HCT116 (cell line): ENCODE data around the gene TFB1M. TPM values are rescaled to one million over a fixed set of nuclear protein-coding genes. Genes with fewer than 3 reads are reported as not detected.

Experiments used
- ATAC-seq: fragments of 200-7000 bp; cut with Tn5 transposase; 2 replicates; pipeline ENCODE4 v1.9.1; 2020; ENCODE audit warnings: mild to moderate bottlenecking, moderate library complexity
- BruUV-seq: library from RNA; stranded (reverse); fragments of 400-500 nt; replicated peaks from 2 replicates; lab custom pipeline; 2021; lab: Mats Ljungman, UMichigan
- CTCF ChIA-PET: fragments of 300-600 bp; sonication (Branson Sonifier 250); formaldehyde crosslinking; loops from one replicate; lab custom pipeline; 2021; ENCODE audit warnings: antibody characterized with exemption; lab: Charles Lee
- POLR2A ChIA-PET: fragments of 300-600, 350-600 bp; sonication (Branson Sonifier 250); formaldehyde crosslinking; loops from one replicate; lab custom pipeline; 2021; ENCODE audit warnings: antibody characterized with exemption; lab: Charles Lee
- RAD21 ChIA-PET, 2 experiments: fragments of 300-600 bp; sonication (Branson Sonifier 250); formaldehyde crosslinking; loops; one replicate each; lab custom pipeline; 2023; ENCODE audit warnings: low total read pairs in 2 of 2; ENCODE audit not compliant: uncharacterized antibody in 2 of 2, unreplicated experiment in 2 of 2, low non-redundant PET in 1 of 2; lab: Charles Lee
- DNase-seq: peaks from one replicate; pipeline ENCODE4 v3.0.0-alpha.2; 2010; ENCODE audit warnings: low read depth, low spot score
- H2AFZ ChIP-seq: fragments of 200-600 bp; shearing (Covaris generic), sonication (generic); 2 replicates; pipeline ENCODE4 v1.6.1; 2017; ENCODE audit warnings: low read depth, mixed run types, mixed read lengths, antibody characterized with exemption, low read length; ENCODE audit not compliant: poor library complexity, severe bottlenecking
- H3K27ac ChIP-seq: 2 replicates; pipeline ENCODE4 v1.5.1; 2012; ENCODE audit warnings: low read depth, low read length
- H3K27me3 ChIP-seq: fragments of 200-600 bp; sonication (generic); 2 replicates; pipeline ENCODE4 v1.6.1; 2016; ENCODE audit warnings: mixed run types, low read length, mixed read lengths; ENCODE audit not compliant: insufficient read depth
- H3K36me3 ChIP-seq, 2 experiments: fragments of 200-500 bp in 1 of 2; fragments of 200-600 bp in 1 of 2; sonication (Bioruptor generic) in 1 of 2; sonication (generic) in 1 of 2; 2 replicates each; pipeline versions ENCODE4 v1.5.1 to v1.6.1; 2014 to 2016; ENCODE audit warnings: low read length in 2 of 2, inconsistent platforms in 1 of 2, mixed read lengths in 1 of 2, mixed run types in 1 of 2; ENCODE audit not compliant: insufficient read depth in 2 of 2, control insufficient read depth in 1 of 2
- H3K4me1 ChIP-seq, 2 experiments: fragments of 200-600 bp in 1 of 2; sonication (generic) in 1 of 2; 2 replicates each; pipeline versions ENCODE4 v1.5.1 to v1.6.1; 2012 to 2017; ENCODE audit warnings: low read length in 2 of 2, inconsistent platforms in 1 of 2, mild to moderate bottlenecking in 1 of 2, mixed read lengths in 1 of 2, mixed run types in 1 of 2, moderate library complexity in 1 of 2; ENCODE audit not compliant: insufficient read depth in 2 of 2, control insufficient read depth in 1 of 2
- H3K4me2 ChIP-seq: fragments of 200-600 bp; sonication (generic); 2 replicates; pipeline ENCODE4 v1.6.1; 2017; ENCODE audit warnings: mixed run types, low read length, mixed read lengths
- H3K4me3 ChIP-seq, 2 experiments: fragments of 200-600 bp in 1 of 2; sonication (generic) in 1 of 2; replicated peaks in 1 of 2; 2 replicates each; pipeline ENCODE4 v1.5.1; 2011 to 2016; ENCODE audit warnings: low read length in 2 of 2, control low read depth in 1 of 2, low read depth in 1 of 2, mild to moderate bottlenecking in 1 of 2, mixed read lengths in 1 of 2, mixed run types in 1 of 2
- H3K79me2 ChIP-seq: fragments of 200-600 bp; sonication (generic); 2 replicates; pipeline ENCODE4 v1.6.1; 2017; ENCODE audit warnings: mild to moderate bottlenecking, mixed run types, low read length, moderate library complexity, mixed read lengths; ENCODE audit not compliant: insufficient read depth
- H3K9ac ChIP-seq: fragments of 200-600 bp; sonication (generic); 2 replicates; pipeline ENCODE4 v1.6.1; 2016; ENCODE audit warnings: low read length, mixed read lengths
- H3K9me2 ChIP-seq: fragments of 200-600 bp; sonication (generic), shearing (Covaris generic); 2 replicates; pipeline ENCODE4 v1.6.1; 2017; ENCODE audit warnings: mixed run types, mild to moderate bottlenecking, moderate library complexity; ENCODE audit not compliant: insufficient read depth
- H3K9me3 ChIP-seq, 2 experiments: fragments of 200-500 bp in 1 of 2; fragments of 200-600 bp in 1 of 2; sonication (Bioruptor generic) in 1 of 2; sonication (generic) in 1 of 2; 2 replicates each; pipeline ENCODE4 v1.6.1; 2014 to 2017; ENCODE audit warnings: low read length in 2 of 2, mixed read lengths in 2 of 2, inconsistent platforms in 1 of 2, low read depth in 1 of 2, mild to moderate bottlenecking in 1 of 2, mixed run types in 1 of 2, moderate library complexity in 1 of 2; ENCODE audit not compliant: control insufficient read depth in 1 of 2, insufficient read depth in 1 of 2
- H4K20me1 ChIP-seq: fragments of 200-600 bp; sonication (generic), shearing (Covaris generic); 2 replicates; pipeline ENCODE4 v1.6.1; 2017; ENCODE audit warnings: mixed run types, mild to moderate bottlenecking, moderate library complexity; ENCODE audit not compliant: insufficient read depth
- CEBPB ChIP-seq: IDR thresholded peaks from 2 replicates; pipeline ENCODE4 v1.6.1; 2012; ENCODE audit warnings: low read depth
- EGR1 ChIP-seq: IDR thresholded peaks from 2 replicates; pipeline ENCODE4 v1.6.1; 2012; ENCODE audit warnings: low read depth
- EZH2phosphoT487 ChIP-seq: fragments of 200-600 bp; IDR thresholded peaks from 2 replicates; pipeline ENCODE4 v1.6.1; 2018; ENCODE audit warnings: antibody characterized with exemption, borderline replicate concordance
- TCF7L2 ChIP-seq: IDR thresholded peaks from 2 replicates; pipeline ENCODE4 v1.7.0; 2011; ENCODE audit warnings: borderline replicate concordance, inconsistent platforms; ENCODE audit not compliant: insufficient read depth, insufficient read length; ENCODE audit errors: extremely low read depth
- intact Hi-C: fragments of 100-400 bp; cut with micrococcal nuclease; formaldehyde crosslinking; loops from 2 replicates; pipeline ENCODE4 v1.10.0; 2022
- total RNA-seq: library from RNA; stranded (reverse); gene quantifications from one replicate; pipeline ENCODE4 v1.2.1, GENCODE V29; 2021; ENCODE audit not compliant: unreplicated experiment

The TFB1M gene
- total RNA-seq, 1 experiment from 2014 or later, result 43.8 TPM

- POLR2A ChIA-PET, result no interaction called here
- Histone ChIP-seq H2AFZ (no peak overlapping the region), H3K27me3 (no peaks in the 10 kb centered on the region), H3K79me2 (no peaks in the 10 kb centered on the region), H3K9ac (no peak overlapping the region), H3K4me3 (no peak overlapping the region), H3K4me1 (peaks cover 0 to 13% of the 10 kb centered on the region in 2 experiments; a peak in 2 of 4 replicates), H3K9me3 (no peaks in the 10 kb centered on the region), H3K9me2 (no peaks in the 10 kb centered on the region), H3K36me3 (no peaks in the 10 kb centered on the region), H3K4me2 (no peak overlapping the region), H4K20me1 (no peaks in the 10 kb centered on the region), H3K27ac (no peak overlapping the region)
- CTCF ChIA-PET, result no interaction called here
- no TSS peak for BruUV-seq
- RAD21 ChIA-PET, result no interaction called here
- no peak for DNase-seq
- intact Hi-C loops, result no loop called here
- TF ChIP-seq TCF7L2 (no peak), CEBPB (no peak), EGR1 (no peak)
- no peak for ATAC-seq
These were observed 85.6 kb downstream of the TFB1M start for GRCh38 chr6:155228546-155229166.

- no peak overlapping the region for H3K27ac ChIP-seq
- ChIA-PET POLR2A (no interaction called here), RAD21 (no interaction called here), CTCF (no interaction called here)
- H3K9me2 ChIP-seq, result no peaks in the 10 kb centered on the region
- no peak overlapping the region for H3K4me3 ChIP-seq
- ATAC-seq (no peak), DNase-seq (no peak)
- no peaks in the 10 kb centered on the region for H4K20me1 ChIP-seq
- no TSS peak for BruUV-seq
- no peaks in the 10 kb centered on the region for H3K9me3 ChIP-seq
- H3K27me3 ChIP-seq, result no peaks in the 10 kb centered on the region
- no peak overlapping the region for H3K4me2 ChIP-seq
- H3K36me3 ChIP-seq, result no peaks in the 10 kb centered on the region
- intact Hi-C loops, result no loop called here
- H2AFZ ChIP-seq, result no peak overlapping the region
- H3K79me2 ChIP-seq, result no peaks in the 10 kb centered on the region
- TF ChIP-seq EZH2phosphoT487, result no peak
- TF ChIP-seq, all 23 proteins: peak for 0
- Histone ChIP-seq H3K9ac (no peak overlapping the region), H3K4me1 (peaks cover 0 to 17% of the 10 kb centered on the region in 2 experiments; a peak in 2 of 4 replicates)
These were observed 87.2 kb downstream of the TFB1M start for GRCh38 chr6:155227046-155227445.
